T-helper 1 cell treated with Interleukin-12 subunit alpha and Interleukin-12 subunit beta and Interleukin-4 antibody, amounts not matched to agents 30 μg/mL and 1 μg/mL, for 36 hours (primary cell): Measurements from ENCODE around the gene NR1D2.
"Not testable (repeated sequence)": the region's sequence is repeated elsewhere in the genome, so short reads cannot be mapped to it uniquely, and the experiment has no call there.

Experiments used
- H3K27ac Mint-ChIP-seq: one replicate; pipeline ENCODE4 v1.8.0; 2021; ENCODE audit warnings: mild to moderate bottlenecking, mixed read lengths
- H3K27me3 Mint-ChIP-seq: one replicate; pipeline ENCODE4 v1.8.0; 2021; ENCODE audit warnings: low read depth, mixed read lengths
- H3K36me3 Mint-ChIP-seq: one replicate; pipeline ENCODE4 v1.8.0; 2021; ENCODE audit warnings: low read depth, mixed read lengths
- H3K4me1 Mint-ChIP-seq: one replicate; pipeline ENCODE4 v1.8.0; 2021; ENCODE audit warnings: low read depth, mixed read lengths
- H3K4me3 Mint-ChIP-seq: one replicate; pipeline ENCODE4 v1.8.0; 2021; ENCODE audit warnings: mild to moderate bottlenecking, moderate library complexity, mixed read lengths
- H3K9me3 Mint-ChIP-seq: one replicate; pipeline ENCODE4 v1.8.0; 2021; ENCODE audit warnings: mixed read lengths

The NR1D2 gene

GRCh38 chr3:23944861-23945662 lies at the start of gene NR1D2:
Gene NR1D2, plus strand, starts transcription at chr3:23945286. Its CDS starts 293 bp downstream, at chr3:23945579.
- Mint-ChIP-seq H3K27me3 (peaks cover 36% of the 10 kb centered on the region), H3K4me1 (peaks cover 16% of the 10 kb centered on the region), H3K36me3 (peaks cover 6% of the 10 kb centered on the region), H3K4me3 (peak within 1 kb of the TSS; percentile 84), H3K27ac (peak within 1 kb of the TSS; percentile 62), H3K9me3 (no peaks in the 10 kb centered on the region)

- Mint-ChIP-seq H3K9me3 (no peaks in the 10 kb centered on the region), H3K27ac (no peak overlapping the region), H3K36me3 (peaks cover 17% of the 10 kb centered on the region), H3K4me3 (no peak overlapping the region), H3K27me3 (no peaks in the 10 kb centered on the region), H3K4me1 (no peaks in the 10 kb centered on the region)
Measured at GRCh38 chr3:23900744-23901143, 44.3 kb upstream of the NR1D2 start.

GRCh38 chr3:23904545-23904944 lies 40.5 kb upstream of the NR1D2 start:
- Mint-ChIP-seq H3K27me3 (no peaks in the 10 kb centered on the region), H3K4me3 (no peak overlapping the region), H3K36me3 (peaks cover 13% of the 10 kb centered on the region), H3K9me3 (no peaks in the 10 kb centered on the region), H3K27ac (no peak overlapping the region), H3K4me1 (no peaks in the 10 kb centered on the region)

- H3K4me3 Mint-ChIP-seq: no peak overlapping the region
- peaks cover 2% of the 10 kb centered on the region for H3K4me1 Mint-ChIP-seq
- H3K9me3 Mint-ChIP-seq: no peaks in the 10 kb centered on the region
- H3K36me3 Mint-ChIP-seq: peaks cover 6% of the 10 kb centered on the region
- H3K27me3 Mint-ChIP-seq: no peaks in the 10 kb centered on the region
- no peak overlapping the region for H3K27ac Mint-ChIP-seq
Measured at GRCh38 chr3:23909341-23909740, 35.7 kb upstream of the NR1D2 start.

- peaks cover 11% of the 10 kb centered on the region for H3K27me3 Mint-ChIP-seq
- H3K27ac Mint-ChIP-seq: no peak overlapping the region
- no peaks in the 10 kb centered on the region for H3K9me3 Mint-ChIP-seq
- H3K4me1 Mint-ChIP-seq: peaks cover 15% of the 10 kb centered on the region
- no peak overlapping the region for H3K4me3 Mint-ChIP-seq
- no peaks in the 10 kb centered on the region for H3K36me3 Mint-ChIP-seq
Measured at GRCh38 chr3:23911397-23911796, 33.7 kb upstream of the NR1D2 start.

- H3K9me3 Mint-ChIP-seq, H3K36me3 Mint-ChIP-seq, H3K27ac Mint-ChIP-seq, H3K4me3 Mint-ChIP-seq: not testable (repeated sequence)
- H3K27me3 Mint-ChIP-seq: peaks cover 11% of the 10 kb centered on the region
- H3K4me1 Mint-ChIP-seq: peaks cover 15% of the 10 kb centered on the region
Measured at GRCh38 chr3:23912335-23912734, 32.8 kb upstream of the NR1D2 start.

- Mint-ChIP-seq H3K36me3 (peaks cover 13% of the 10 kb centered on the region), H3K27ac (no peak overlapping the region), H3K4me1 (peaks cover 17% of the 10 kb centered on the region), H3K27me3 (peaks cover 11% of the 10 kb centered on the region), H3K9me3 (no peaks in the 10 kb centered on the region), H3K4me3 (no peak overlapping the region)
Measured at GRCh38 chr3:23913182-23913581, 31.9 kb upstream of the NR1D2 start.

GRCh38 chr3:23913873-23914743 lies 31.0 kb upstream of the NR1D2 start:
- H3K27ac Mint-ChIP-seq: no peak overlapping the region
- H3K4me3 Mint-ChIP-seq: no peak overlapping the region
- no peaks in the 10 kb centered on the region for H3K9me3 Mint-ChIP-seq
- H3K27me3 Mint-ChIP-seq: peaks cover 11% of the 10 kb centered on the region
- H3K36me3 Mint-ChIP-seq: peaks cover 23% of the 10 kb centered on the region
- peaks cover 25% of the 10 kb centered on the region for H3K4me1 Mint-ChIP-seq

- Mint-ChIP-seq H3K36me3 (peaks cover 37% of the 10 kb centered on the region), H3K27ac (no peak overlapping the region), H3K4me3 (peak overlapping the region; percentile 97), H3K27me3 (peaks cover 11% of the 10 kb centered on the region), H3K4me1 (peaks cover 30% of the 10 kb centered on the region), H3K9me3 (no peaks in the 10 kb centered on the region)
Measured at GRCh38 chr3:23915537-23916108, 29.5 kb upstream of the NR1D2 start.

GRCh38 chr3:23916152-23916885 lies 28.8 kb upstream of the NR1D2 start:
- Mint-ChIP-seq H3K27ac (peak overlapping the region; percentile 96), H3K9me3 (no peaks in the 10 kb centered on the region), H3K4me3 (peak overlapping the region; percentile 97), H3K4me1 (peaks cover 30% of the 10 kb centered on the region), H3K27me3 (peaks cover 11% of the 10 kb centered on the region), H3K36me3 (peaks cover 43% of the 10 kb centered on the region)

GRCh38 chr3:23916886-23917678 lies 28.0 kb upstream of the NR1D2 start, which contains the start of the genes NKIRAS1 and RPL15:
Gene NKIRAS1, minus strand, starts transcription at chr3:23916990. Its CDS starts 6,086 bp downstream, at chr3:23910904.
Gene RPL15, plus strand, starts transcription at chr3:23917132. Its CDS starts 728 bp downstream, at chr3:23917860.
- H3K27ac Mint-ChIP-seq: peak within 1 kb of the TSS; percentile 96
- H3K27me3 Mint-ChIP-seq: peaks cover 11% of the 10 kb centered on the region
- no peaks in the 10 kb centered on the region for H3K9me3 Mint-ChIP-seq
- peaks cover 46% of the 10 kb centered on the region for H3K36me3 Mint-ChIP-seq
- peak within 1 kb of the TSS; percentile 97 for H3K4me3 Mint-ChIP-seq
- peaks cover 30% of the 10 kb centered on the region for H3K4me1 Mint-ChIP-seq

GRCh38 chr3:23917679-23918303 lies 27.3 kb upstream of the NR1D2 start:
- Mint-ChIP-seq H3K27ac (peak overlapping the region; percentile 96), H3K4me3 (peak overlapping the region; percentile 97), H3K27me3 (peaks cover 11% of the 10 kb centered on the region), H3K36me3 (peaks cover 47% of the 10 kb centered on the region), H3K4me1 (peaks cover 30% of the 10 kb centered on the region)
- not testable (repeated sequence) for H3K9me3 Mint-ChIP-seq

GRCh38 chr3:23918331-23918730 lies 26.8 kb upstream of the NR1D2 start:
- peak overlapping the region; percentile 96 for H3K27ac Mint-ChIP-seq
- peaks cover 30% of the 10 kb centered on the region for H3K4me1 Mint-ChIP-seq
- peaks cover 47% of the 10 kb centered on the region for H3K36me3 Mint-ChIP-seq
- peaks cover 11% of the 10 kb centered on the region for H3K27me3 Mint-ChIP-seq
- peak overlapping the region; percentile 97 for H3K4me3 Mint-ChIP-seq
- not testable (repeated sequence) for H3K9me3 Mint-ChIP-seq
